Liver (tissue), 9 donors: Measurements from ENCODE around the gene OR2J1. TPM values are rescaled to one million over a fixed set of nuclear protein-coding genes. Genes with fewer than 3 reads are reported as not detected.

Source experiments
- DNase-seq: peaks from one replicate; pipeline ENCODE4 v3.0.0-alpha.2; 2017; ENCODE audit warnings: low spot score
- H3K27ac ChIP-seq, 2 donors: one replicate each; pipeline ENCODE4 v1.7.0; 2013; ENCODE audit warnings: inconsistent platforms in 2 of 2, low read length in 2 of 2, control low read depth in 1 of 2, low read depth in 1 of 2, mild to moderate bottlenecking in 1 of 2
- H3K27me3 ChIP-seq, 4 donors: one replicate each; pipeline versions ENCODE4 v1.6.1 to v1.7.0; 2013; ENCODE audit warnings: low read length in 3 of 4, inconsistent platforms in 1 of 4, mild to moderate bottlenecking in 1 of 4, moderate library complexity in 1 of 4; ENCODE audit not compliant: control insufficient read depth in 4 of 4, insufficient read depth in 4 of 4
- H3K36me3 ChIP-seq, 4 donors: one replicate each; pipeline versions ENCODE4 v1.6.1 to v1.7.0; 2013; ENCODE audit warnings: low read length in 3 of 4, mild to moderate bottlenecking in 3 of 4, low read depth in 1 of 4, moderate library complexity in 1 of 4; ENCODE audit not compliant: control insufficient read depth in 4 of 4, insufficient read depth in 3 of 4
- H3K4me1 ChIP-seq, 4 donors: one replicate each; pipeline versions ENCODE4 v1.6.1 to v1.7.0; 2013; ENCODE audit warnings: low read length in 3 of 4, mild to moderate bottlenecking in 3 of 4, moderate library complexity in 1 of 4; ENCODE audit not compliant: control insufficient read depth in 4 of 4, insufficient read depth in 4 of 4
- H3K4me3 ChIP-seq, 3 donors: one replicate each; pipeline versions ENCODE4 v1.6.1 to v1.7.0; 2013; ENCODE audit warnings: low read length in 3 of 3, control low read depth in 1 of 3, low read depth in 1 of 3, mild to moderate bottlenecking in 1 of 3
- H3K9ac ChIP-seq, 2 donors: one replicate each; pipeline ENCODE4 v1.7.0; 2013; ENCODE audit warnings: low read length in 2 of 2, mild to moderate bottlenecking in 2 of 2, moderate library complexity in 2 of 2, control low read depth in 1 of 2, low read depth in 1 of 2
- H3K9me3 ChIP-seq, 4 donors: one replicate each; pipeline versions ENCODE4 v1.6.1 to v1.7.0; 2013; ENCODE audit warnings: low read length in 3 of 4; ENCODE audit not compliant: control insufficient read depth in 4 of 4
- EGR1 ChIP-seq, 2 donors: IDR thresholded peaks; 2 replicates each; pipeline ENCODE4 v1.6.1; 2016 to 2018; ENCODE audit warnings: antibody characterized with exemption in 2 of 2, low read depth in 2 of 2
- FOXA1 ChIP-seq: IDR thresholded peaks from 2 replicates; pipeline ENCODE4 v1.6.1; 2016; ENCODE audit warnings: antibody characterized with exemption
- FOXA2 ChIP-seq: IDR thresholded peaks from 2 replicates; pipeline ENCODE4 v1.6.1; 2016; ENCODE audit warnings: antibody characterized with exemption
- GABPA ChIP-seq, 2 donors: IDR thresholded peaks in 1 of 2; conservative IDR thresholded peaks in 1 of 2; 2 replicates each; pipeline ENCODE4 v1.6.1; 2016; ENCODE audit warnings: antibody characterized with exemption in 2 of 2, mild to moderate bottlenecking in 1 of 2, moderate library complexity in 1 of 2
- HNF4A ChIP-seq, 2 donors: conservative IDR thresholded peaks; 2 replicates each; pipeline ENCODE4 v1.6.1; 2016; ENCODE audit warnings: antibody characterized with exemption in 2 of 2, mild to moderate bottlenecking in 2 of 2
- HNF4G ChIP-seq: IDR thresholded peaks from 2 replicates; pipeline ENCODE4 v1.6.1; 2016; ENCODE audit warnings: antibody characterized with exemption
- JUND ChIP-seq, 2 donors: IDR thresholded peaks; 2 replicates each; pipeline ENCODE4 v1.6.1; 2016; ENCODE audit warnings: antibody characterized with exemption in 2 of 2
- NR2F2 ChIP-seq: IDR thresholded peaks from 2 replicates; pipeline ENCODE4 v1.6.1; 2016; ENCODE audit warnings: antibody characterized with exemption
- RAD21 ChIP-seq, 2 donors: IDR thresholded peaks; 2 replicates each; pipeline ENCODE4 v1.6.1; 2016; ENCODE audit warnings: antibody characterized with exemption in 2 of 2, mild to moderate bottlenecking in 2 of 2
- RXRA ChIP-seq, 2 donors: IDR thresholded peaks; 2 replicates each; pipeline ENCODE4 v1.6.1; 2017 to 2018; ENCODE audit warnings: antibody characterized with exemption in 2 of 2, mild to moderate bottlenecking in 1 of 2
- SP1 ChIP-seq: IDR thresholded peaks from 2 replicates; pipeline ENCODE4 v1.6.1; 2018; ENCODE audit warnings: antibody characterized with exemption, mild to moderate bottlenecking
- TAF1 ChIP-seq: conservative IDR thresholded peaks from 2 replicates; pipeline ENCODE4 v1.6.1; 2016; ENCODE audit warnings: antibody characterized with exemption, mild to moderate bottlenecking
- YY1 ChIP-seq: IDR thresholded peaks from 2 replicates; pipeline ENCODE4 v1.6.1; 2016; ENCODE audit warnings: antibody characterized with exemption, mild to moderate bottlenecking
- ZBTB33 ChIP-seq: IDR thresholded peaks from 2 replicates; pipeline ENCODE4 v1.6.1; 2016; ENCODE audit warnings: antibody characterized with exemption
- WGBS: extraction: QIAGEN DNeasy Blood & Tissue Kit; methylation state at CpG from one replicate; pipeline ENCODE4 v1.1.7; 2013; 5-methylcytosine and 5-hydroxymethylcytosine counted together
- polyA plus RNA-seq, 2 donors: library from polyadenylated mRNA; stranded (reverse) in 1 of 2; unstranded in 1 of 2; fragments of 200-250 nt in 1 of 2; fragments of >200 nt in 1 of 2; fragmentation: Nextera tagmentation in 1 of 2; extraction: Ambion mirVana in 1 of 2; gene quantifications; one replicate each; pipeline versions ENCODE4 v1.2.1 to v1.2.3, GENCODE V29; 2013 to 2015
- total RNA-seq, 2 donors: library from RNA; depleted of rRNA; stranded (reverse); fragments of >200 nt; gene quantifications; one replicate each; pipeline ENCODE4 v1.2.3, GENCODE V29; 2014
- TF ChIP-seq, protein P1 (sequence below): fragments of 150-350 bp; IDR thresholded peaks from 2 replicates; pipeline ENCODE4 v1.5.1; 2017; ENCODE audit warnings: improper control_type of control experiment, low read depth, low read length; ENCODE audit not compliant: missing input control
- TF ChIP-seq, protein P2 (sequence below): IDR thresholded peaks from 2 replicates; pipeline ENCODE4 v1.6.1; 2016; ENCODE audit warnings: antibody characterized with exemption
- TF ChIP-seq, protein P3 (sequence below): IDR thresholded peaks from 2 replicates; pipeline ENCODE4 v1.6.1; 2016; ENCODE audit warnings: antibody characterized with exemption, mild to moderate bottlenecking
- TF ChIP-seq, protein P4 (sequence below): IDR thresholded peaks from 2 replicates; pipeline ENCODE4 v1.6.1; 2016; ENCODE audit warnings: antibody characterized with exemption
- donor health status: healthy.
- donor health status: healthy.
- donor health status: healthy.
- donor health status: healthy.
- donor health status: healthy.

OR2J1 gene
- total and polyA plus RNA-seq, 4 donors, result not detected

- TF ChIP-seq, protein P1, sequence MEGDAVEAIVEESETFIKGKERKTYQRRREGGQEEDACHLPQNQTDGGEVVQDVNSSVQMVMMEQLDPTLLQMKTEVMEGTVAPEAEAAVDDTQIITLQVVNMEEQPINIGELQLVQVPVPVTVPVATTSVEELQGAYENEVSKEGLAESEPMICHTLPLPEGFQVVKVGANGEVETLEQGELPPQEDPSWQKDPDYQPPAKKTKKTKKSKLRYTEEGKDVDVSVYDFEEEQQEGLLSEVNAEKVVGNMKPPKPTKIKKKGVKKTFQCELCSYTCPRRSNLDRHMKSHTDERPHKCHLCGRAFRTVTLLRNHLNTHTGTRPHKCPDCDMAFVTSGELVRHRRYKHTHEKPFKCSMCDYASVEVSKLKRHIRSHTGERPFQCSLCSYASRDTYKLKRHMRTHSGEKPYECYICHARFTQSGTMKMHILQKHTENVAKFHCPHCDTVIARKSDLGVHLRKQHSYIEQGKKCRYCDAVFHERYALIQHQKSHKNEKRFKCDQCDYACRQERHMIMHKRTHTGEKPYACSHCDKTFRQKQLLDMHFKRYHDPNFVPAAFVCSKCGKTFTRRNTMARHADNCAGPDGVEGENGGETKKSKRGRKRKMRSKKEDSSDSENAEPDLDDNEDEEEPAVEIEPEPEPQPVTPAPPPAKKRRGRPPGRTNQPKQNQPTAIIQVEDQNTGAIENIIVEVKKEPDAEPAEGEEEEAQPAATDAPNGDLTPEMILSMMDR, result no peak
- TF ChIP-seq SP1 (no peak), HNF4A (conservative IDR thresholded peaks at IDR 0.05) (no peak)
These were observed 18.0 kb upstream of the OR2J1 start (continued) for GRCh38 chr6:29081312-29081711.

DNA sequence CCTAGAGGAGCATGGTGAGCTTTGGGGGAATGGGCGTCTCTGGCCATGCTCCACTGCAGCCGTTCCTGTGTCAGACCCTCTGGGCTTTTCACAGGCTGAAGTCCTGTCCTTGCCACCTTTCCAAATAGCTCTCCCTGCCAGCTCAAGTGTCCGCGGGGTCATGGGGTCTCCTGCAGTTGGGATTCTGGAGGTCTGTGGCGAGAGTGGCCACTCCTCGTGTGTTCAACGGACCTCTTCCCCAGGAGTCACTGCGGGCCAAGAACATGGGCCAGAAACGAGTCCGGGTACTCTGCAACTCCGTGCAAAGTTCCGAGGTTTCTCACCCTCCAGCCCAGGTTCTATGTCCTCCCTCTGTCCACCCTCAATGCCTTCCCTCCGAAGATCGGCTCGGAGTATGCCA, 16.8 kb upstream of the OR2J1 start:
- 89% methylated on average over 15 of the region's 15 CpGs for WGBS

More for the DNA sequence above, 16.8 kb upstream of the OR2J1 start:
- Histone ChIP-seq H3K36me3 (no peaks in the 10 kb centered on the region), H3K4me1 (no peaks in the 10 kb centered on the region), H3K9me3 (no peaks in the 10 kb centered on the region), H3K4me3 (no peak overlapping the region), H3K27ac (no peak overlapping the region), H3K9ac (no peak overlapping the region), H3K27me3 (peaks cover 0 to 2% (median 0%) of the 10 kb centered on the region in 4 donors)
- TF ChIP-seq HNF4G, result no peak
- TF ChIP-seq, protein P2, sequence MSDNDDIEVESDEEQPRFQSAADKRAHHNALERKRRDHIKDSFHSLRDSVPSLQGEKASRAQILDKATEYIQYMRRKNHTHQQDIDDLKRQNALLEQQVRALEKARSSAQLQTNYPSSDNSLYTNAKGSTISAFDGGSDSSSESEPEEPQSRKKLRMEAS, result no peak
- no peak for TF ChIP-seq GABPA (IDR thresholded peaks at IDR 0.05 in 1 of 2, conservative IDR thresholded peaks at IDR 0.05 in 1 of 2)
- TF ChIP-seq, protein P3, sequence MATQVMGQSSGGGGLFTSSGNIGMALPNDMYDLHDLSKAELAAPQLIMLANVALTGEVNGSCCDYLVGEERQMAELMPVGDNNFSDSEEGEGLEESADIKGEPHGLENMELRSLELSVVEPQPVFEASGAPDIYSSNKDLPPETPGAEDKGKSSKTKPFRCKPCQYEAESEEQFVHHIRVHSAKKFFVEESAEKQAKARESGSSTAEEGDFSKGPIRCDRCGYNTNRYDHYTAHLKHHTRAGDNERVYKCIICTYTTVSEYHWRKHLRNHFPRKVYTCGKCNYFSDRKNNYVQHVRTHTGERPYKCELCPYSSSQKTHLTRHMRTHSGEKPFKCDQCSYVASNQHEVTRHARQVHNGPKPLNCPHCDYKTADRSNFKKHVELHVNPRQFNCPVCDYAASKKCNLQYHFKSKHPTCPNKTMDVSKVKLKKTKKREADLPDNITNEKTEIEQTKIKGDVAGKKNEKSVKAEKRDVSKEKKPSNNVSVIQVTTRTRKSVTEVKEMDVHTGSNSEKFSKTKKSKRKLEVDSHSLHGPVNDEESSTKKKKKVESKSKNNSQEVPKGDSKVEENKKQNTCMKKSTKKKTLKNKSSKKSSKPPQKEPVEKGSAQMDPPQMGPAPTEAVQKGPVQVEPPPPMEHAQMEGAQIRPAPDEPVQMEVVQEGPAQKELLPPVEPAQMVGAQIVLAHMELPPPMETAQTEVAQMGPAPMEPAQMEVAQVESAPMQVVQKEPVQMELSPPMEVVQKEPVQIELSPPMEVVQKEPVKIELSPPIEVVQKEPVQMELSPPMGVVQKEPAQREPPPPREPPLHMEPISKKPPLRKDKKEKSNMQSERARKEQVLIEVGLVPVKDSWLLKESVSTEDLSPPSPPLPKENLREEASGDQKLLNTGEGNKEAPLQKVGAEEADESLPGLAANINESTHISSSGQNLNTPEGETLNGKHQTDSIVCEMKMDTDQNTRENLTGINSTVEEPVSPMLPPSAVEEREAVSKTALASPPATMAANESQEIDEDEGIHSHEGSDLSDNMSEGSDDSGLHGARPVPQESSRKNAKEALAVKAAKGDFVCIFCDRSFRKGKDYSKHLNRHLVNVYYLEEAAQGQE, result no peak
- TF ChIP-seq JUND (IDR thresholded peaks at IDR 0.05), result no peak
- no peak for TF ChIP-seq RAD21 (IDR thresholded peaks at IDR 0.05)
- TF ChIP-seq FOXA1, result no peak
- no peak for TF ChIP-seq ZBTB33
- no peak for TF ChIP-seq SP1
- no peak for TF ChIP-seq HNF4A (conservative IDR thresholded peaks at IDR 0.05)
- no peak for TF ChIP-seq TAF1
- TF ChIP-seq FOXA2, result no peak
- TF ChIP-seq YY1, result no peak
- TF ChIP-seq EGR1 (IDR thresholded peaks at IDR 0.05; ENCODE audit: low read depth in 2 of 2), result no peak
- no peak for TF ChIP-seq RXRA (IDR thresholded peaks at IDR 0.05)
- no peak for TF ChIP-seq NR2F2
- TF ChIP-seq, protein P4, sequence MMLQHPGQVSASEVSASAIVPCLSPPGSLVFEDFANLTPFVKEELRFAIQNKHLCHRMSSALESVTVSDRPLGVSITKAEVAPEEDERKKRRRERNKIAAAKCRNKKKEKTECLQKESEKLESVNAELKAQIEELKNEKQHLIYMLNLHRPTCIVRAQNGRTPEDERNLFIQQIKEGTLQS, result no peak
- no peak for DNase-seq
